Uterus (tissue), 2 donors: ENCODE data around the gene CHD1L.

Source experiments
- CTCF ChIP-seq, 4 experiments: fragments of 200-600 bp in 2 of 4; fragments of 450-650 bp in 2 of 4; sonication (generic) in 2 of 4; IDR thresholded peaks; one replicate each; pipeline ENCODE4 v1.5.1; 2016 to 2019; ENCODE audit warnings: antibody characterized with exemption in 4 of 4, mild to moderate bottlenecking in 2 of 4, moderate library complexity in 1 of 4
- POLR2A ChIP-seq, 2 donors: fragments of 450-650 bp; IDR thresholded peaks; one replicate each; pipeline ENCODE4 v1.6.1; 2016; ENCODE audit warnings: antibody characterized with exemption in 2 of 2, mild to moderate bottlenecking in 1 of 2, moderate library complexity in 1 of 2

GRCh38 chr1:147270721-147271120, 28.2 kb downstream of the CHD1L start:
- TF ChIP-seq CTCF (IDR thresholded peaks at IDR 0.05) (no peak), POLR2A (IDR thresholded peaks at IDR 0.05) (no peak)
